ENCODE results near the gene CMSS1.

CMSS1 gene

GRCh38 chr3:99873269-99874102, 55.8 kb downstream of the CMSS1 start:
- no CpG with 5 or more reads among the region's 2 CpGs for WGBS (ENCODE audit: insufficient coverage, insufficient read length)
- no peaks in the 10 kb centered on the region for H3K4me1 ChIP-seq (ENCODE audit: control insufficient read depth, insufficient read depth, low read length)
- no peak overlapping the region for H3K27ac ChIP-seq (ENCODE audit: low read length)
- H3K9me3 ChIP-seq (ENCODE audit: control insufficient read depth, insufficient read depth, low read length): no peaks in the 10 kb centered on the region
- H3K4me3 ChIP-seq (ENCODE audit: low read length): no peak overlapping the region
- DNase-seq (ENCODE audit: low read depth, low spot score): no peak
- H3K27me3 ChIP-seq (ENCODE audit: control insufficient read depth, insufficient read depth, low read length): peaks cover 13% of the 10 kb centered on the region
- no peaks in the 10 kb centered on the region for H3K36me3 ChIP-seq (ENCODE audit: control insufficient read depth, insufficient read depth, low read length)

- Histone ChIP-seq H3K27me3 (ENCODE audit: control insufficient read depth, insufficient read depth, low read length) (peaks cover 15% of the 10 kb centered on the region), H3K27ac (ENCODE audit: low read length) (no peak overlapping the region), H3K9me3 (ENCODE audit: control insufficient read depth, insufficient read depth, low read length) (no peaks in the 10 kb centered on the region), H3K4me3 (ENCODE audit: low read length) (no peak overlapping the region), H3K36me3 (ENCODE audit: control insufficient read depth, insufficient read depth, low read length) (no peaks in the 10 kb centered on the region), H3K4me1 (ENCODE audit: control insufficient read depth, insufficient read depth, low read length) (no peaks in the 10 kb centered on the region)
- no CpG with 5 or more reads among the region's 3 CpGs for WGBS (ENCODE audit: insufficient coverage, insufficient read length)
- DNase-seq (ENCODE audit: low read depth, low spot score): no peak
These were observed 56.8 kb downstream of the CMSS1 start for GRCh38 chr3:99874237-99875002.

DNA sequence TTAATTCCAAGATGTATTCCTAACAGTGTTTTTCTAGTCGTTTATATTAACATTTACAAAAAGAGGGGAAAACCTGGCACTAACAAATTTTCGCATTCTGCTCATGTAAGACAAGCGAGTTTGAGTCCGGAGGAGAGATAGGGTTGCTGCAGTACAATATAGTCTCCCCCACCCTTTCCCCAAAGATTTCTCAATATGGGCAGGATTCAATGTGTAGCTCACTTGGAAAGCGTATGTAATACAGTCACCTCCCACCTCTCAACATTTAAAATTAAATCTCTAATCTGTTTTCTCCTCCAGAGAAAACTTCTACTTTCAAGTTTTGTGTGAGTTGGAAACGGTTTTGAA, 57.9 kb downstream of the CMSS1 start:
- no peaks in the 10 kb centered on the region for H3K36me3 ChIP-seq (ENCODE audit: control insufficient read depth, insufficient read depth, low read length)
- WGBS (ENCODE audit: insufficient coverage, insufficient read length): no CpG with 5 or more reads among the region's 6 CpGs
- peak overlapping the region; percentile 8; the same call in 1 of the 2 replicates for H3K4me3 ChIP-seq (ENCODE audit: low read length)
- H3K4me1 ChIP-seq (ENCODE audit: control insufficient read depth, insufficient read depth, low read length): no peaks in the 10 kb centered on the region
- peaks cover 15% of the 10 kb centered on the region for H3K27me3 ChIP-seq (ENCODE audit: control insufficient read depth, insufficient read depth, low read length)
- H3K9me3 ChIP-seq (ENCODE audit: control insufficient read depth, insufficient read depth, low read length): no peaks in the 10 kb centered on the region
- no peak overlapping the region for H3K27ac ChIP-seq (ENCODE audit: low read length)
- no peak for DNase-seq (ENCODE audit: low read depth, low spot score)

DNA sequence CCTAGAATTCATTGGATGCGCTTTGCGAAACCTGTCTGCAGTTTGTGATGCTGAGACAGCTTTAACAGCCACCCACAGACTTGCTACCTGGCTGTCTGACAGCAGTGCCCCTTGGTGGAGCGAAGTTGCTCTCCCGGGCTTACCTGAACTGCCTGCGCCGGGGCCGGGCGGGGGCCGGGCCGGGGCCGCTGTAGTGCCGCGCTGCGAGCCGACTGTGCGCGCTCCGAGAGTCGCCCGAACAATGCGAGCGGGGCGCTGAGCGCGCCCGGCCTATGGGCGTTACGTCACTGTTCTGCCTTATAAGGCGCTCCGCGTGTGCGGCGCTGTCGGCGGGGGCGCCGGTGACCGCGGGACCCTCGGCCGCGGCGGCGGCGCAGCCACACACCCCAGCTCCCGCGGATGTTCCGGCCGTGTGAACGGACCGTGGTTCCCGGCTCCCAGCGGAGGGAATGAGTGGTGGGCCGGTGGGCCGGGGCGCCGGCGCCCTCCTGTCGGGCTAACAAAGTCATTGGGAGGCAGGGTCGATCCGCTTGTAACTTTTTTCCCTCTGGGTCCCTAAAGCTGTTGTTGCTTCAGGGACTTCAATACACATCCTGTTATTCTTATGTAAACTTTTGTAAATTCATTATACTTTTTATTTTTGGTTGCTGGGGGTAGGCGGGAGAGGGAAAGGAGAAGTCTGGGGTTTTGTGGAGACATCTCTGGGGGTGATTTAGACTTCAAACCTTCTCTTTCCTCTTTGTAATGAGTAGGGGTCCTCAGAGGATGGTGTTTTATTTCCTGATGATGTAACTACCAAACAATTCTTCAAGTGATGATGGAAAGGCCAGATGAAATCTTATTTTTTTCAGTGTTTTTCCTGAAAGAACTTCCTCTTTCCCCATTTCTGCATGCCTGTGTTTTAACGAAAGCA, 58.5 kb downstream of the CMSS1 start:
- no peaks in the 10 kb centered on the region for H3K36me3 ChIP-seq (ENCODE audit: control insufficient read depth, insufficient read depth, low read length)
- no peak overlapping the region for H3K27ac ChIP-seq (ENCODE audit: low read length)
- no peaks in the 10 kb centered on the region for H3K4me1 ChIP-seq (ENCODE audit: control insufficient read depth, insufficient read depth, low read length)
- WGBS (ENCODE audit: insufficient coverage, insufficient read length): no CpG with 5 or more reads among the region's 63 CpGs
- DNase-seq (ENCODE audit: low read depth, low spot score): peak; percentile 50
- H3K4me3 ChIP-seq (ENCODE audit: low read length): peak overlapping the region; percentile 52
- no peaks in the 10 kb centered on the region for H3K9me3 ChIP-seq (ENCODE audit: control insufficient read depth, insufficient read depth, low read length)
- peaks cover 15% of the 10 kb centered on the region for H3K27me3 ChIP-seq (ENCODE audit: control insufficient read depth, insufficient read depth, low read length)

- no peaks in the 10 kb centered on the region for H3K36me3 ChIP-seq (ENCODE audit: control insufficient read depth, insufficient read depth, low read length)
- H3K4me3 ChIP-seq (ENCODE audit: low read length): no peak overlapping the region
- no peak for DNase-seq (ENCODE audit: low read depth, low spot score)
- peaks cover 13% of the 10 kb centered on the region; the same call in 1 of the 2 replicates for H3K27me3 ChIP-seq (ENCODE audit: control insufficient read depth, insufficient read depth, low read length)
- no peak overlapping the region for H3K27ac ChIP-seq (ENCODE audit: low read length)
- WGBS (ENCODE audit: insufficient coverage, insufficient read length): no CpG with 5 or more reads among the region's 4 CpGs
- H3K4me1 ChIP-seq (ENCODE audit: control insufficient read depth, insufficient read depth, low read length): no peaks in the 10 kb centered on the region
- no peaks in the 10 kb centered on the region for H3K9me3 ChIP-seq (ENCODE audit: control insufficient read depth, insufficient read depth, low read length)
These were observed 59.4 kb downstream of the CMSS1 start for GRCh38 chr3:99877031-99877579.

DNA sequence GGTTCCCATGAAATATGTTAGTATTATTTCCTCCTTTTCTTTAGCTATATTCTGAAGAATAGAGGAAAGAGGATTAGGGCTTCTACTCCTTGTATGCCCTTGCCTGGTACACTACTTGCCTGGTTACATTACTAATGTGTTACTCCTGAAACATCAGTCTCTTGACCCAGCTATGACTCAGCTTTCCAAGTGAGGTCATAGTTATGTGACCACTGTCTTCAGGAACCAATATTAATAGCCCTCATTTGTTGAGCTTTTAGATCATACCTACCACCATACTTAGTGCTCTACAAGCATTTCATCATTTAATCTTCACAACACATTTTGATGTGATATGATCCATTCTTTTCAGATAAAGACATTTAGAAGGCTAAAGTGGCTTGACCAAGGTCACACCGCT, 60.3 kb downstream of the CMSS1 start:
- DNase-seq (ENCODE audit: low read depth, low spot score): no peak
- Histone ChIP-seq H3K27ac (ENCODE audit: low read length) (no peak overlapping the region), H3K4me3 (ENCODE audit: low read length) (no peak overlapping the region), H3K36me3 (ENCODE audit: control insufficient read depth, insufficient read depth, low read length) (no peaks in the 10 kb centered on the region), H3K27me3 (ENCODE audit: control insufficient read depth, insufficient read depth, low read length) (peaks cover 13% of the 10 kb centered on the region; the same call in 1 of the 2 replicates), H3K9me3 (ENCODE audit: control insufficient read depth, insufficient read depth, low read length) (no peaks in the 10 kb centered on the region), H3K4me1 (ENCODE audit: control insufficient read depth, insufficient read depth, low read length) (no peaks in the 10 kb centered on the region)
- no CpG with 5 or more reads among the region's 1 CpG for WGBS (ENCODE audit: insufficient coverage, insufficient read length)

DNA sequence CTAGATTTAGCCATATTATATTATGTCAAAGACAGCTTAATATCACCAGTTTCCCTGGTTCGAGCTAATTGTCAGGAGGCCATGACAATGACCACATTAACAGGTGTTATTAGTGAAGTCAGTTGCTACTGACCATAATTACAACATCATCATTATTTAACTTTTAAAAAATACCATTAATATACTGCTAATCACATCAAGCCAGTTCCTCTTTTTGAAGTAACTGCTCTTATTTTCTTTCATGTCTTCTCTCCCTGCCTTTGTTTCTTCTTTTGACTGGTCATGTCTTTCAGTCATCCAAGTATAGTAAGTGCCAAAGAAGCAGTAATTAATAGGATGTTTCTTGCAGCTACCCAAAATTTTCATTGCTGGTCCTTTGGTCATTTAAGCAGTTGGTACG, 61.6 kb downstream of the CMSS1 start:
- Histone ChIP-seq H3K27me3 (ENCODE audit: control insufficient read depth, insufficient read depth, low read length) (peaks cover 11% of the 10 kb centered on the region; the same call in 1 of the 2 replicates), H3K4me1 (ENCODE audit: control insufficient read depth, insufficient read depth, low read length) (no peaks in the 10 kb centered on the region), H3K9me3 (ENCODE audit: control insufficient read depth, insufficient read depth, low read length) (no peaks in the 10 kb centered on the region), H3K27ac (ENCODE audit: low read length) (no peak overlapping the region), H3K4me3 (ENCODE audit: low read length) (no peak overlapping the region), H3K36me3 (ENCODE audit: control insufficient read depth, insufficient read depth, low read length) (no peaks in the 10 kb centered on the region)
- no peak for DNase-seq (ENCODE audit: low read depth, low spot score)
- WGBS (ENCODE audit: insufficient coverage, insufficient read length): no CpG with 5 or more reads among the region's 2 CpGs

DNA sequence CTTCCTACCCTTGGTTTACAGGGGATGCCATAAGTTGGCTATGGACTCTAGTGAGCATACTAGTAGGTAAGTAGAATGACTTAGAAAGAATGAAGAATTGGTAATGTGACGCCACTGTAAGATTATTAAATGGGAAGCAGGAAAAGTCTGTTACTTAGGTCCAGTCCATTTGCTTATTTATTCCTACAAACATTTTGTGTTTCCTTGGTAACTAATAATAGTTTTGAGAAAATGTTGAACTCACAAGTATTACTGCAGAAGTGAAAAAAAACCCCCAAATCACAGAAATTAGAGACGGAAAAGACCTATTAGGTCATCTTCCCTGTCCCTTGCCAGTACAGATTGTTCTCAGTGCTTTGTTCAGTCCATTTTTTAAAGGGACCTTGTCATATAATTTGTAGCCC, 63.5 kb downstream of the CMSS1 start:
- Histone ChIP-seq H3K36me3 (ENCODE audit: control insufficient read depth, insufficient read depth, low read length) (no peaks in the 10 kb centered on the region), H3K9me3 (ENCODE audit: control insufficient read depth, insufficient read depth, low read length) (no peaks in the 10 kb centered on the region), H3K4me3 (ENCODE audit: low read length) (no peak overlapping the region), H3K4me1 (ENCODE audit: control insufficient read depth, insufficient read depth, low read length) (no peaks in the 10 kb centered on the region), H3K27me3 (ENCODE audit: control insufficient read depth, insufficient read depth, low read length) (peaks cover 9% of the 10 kb centered on the region; the same call in 1 of the 2 replicates), H3K27ac (ENCODE audit: low read length) (no peak overlapping the region)
- WGBS (ENCODE audit: insufficient coverage, insufficient read length): no CpG with 5 or more reads among the region's 2 CpGs
- no peak for DNase-seq (ENCODE audit: low read depth, low spot score)

DNA sequence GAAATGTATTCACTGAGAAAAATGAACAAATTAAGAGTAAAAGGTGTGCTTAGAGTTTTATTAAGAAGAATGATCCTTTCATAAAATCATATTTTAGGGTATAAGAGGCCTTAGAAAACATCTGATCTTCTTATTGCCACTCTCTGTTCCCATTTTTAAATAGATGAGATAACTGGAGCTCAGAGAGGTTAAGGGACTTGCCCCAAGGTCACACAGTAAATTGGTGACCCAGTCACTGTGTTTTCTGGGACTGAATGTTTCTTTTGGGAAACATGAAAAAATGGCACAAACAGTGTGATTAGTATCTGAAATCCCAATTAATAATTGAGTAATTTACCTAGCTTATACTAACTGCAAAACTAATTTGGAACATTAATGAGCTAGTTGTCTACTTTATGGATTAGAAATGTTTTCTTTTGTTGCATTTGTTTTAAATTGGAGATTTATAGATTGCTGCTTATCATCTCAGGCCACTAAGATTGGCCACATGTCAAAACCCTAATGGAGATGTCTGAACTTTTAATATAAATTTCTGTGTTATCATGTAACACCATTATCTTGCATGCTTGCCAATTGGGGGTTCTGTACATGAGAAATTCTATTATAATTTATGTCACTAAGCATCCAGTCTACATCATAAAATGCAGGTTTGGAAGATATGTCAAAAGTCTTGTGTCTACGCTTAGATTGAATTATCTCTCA, 64.9 kb downstream of the CMSS1 start:
- Histone ChIP-seq H3K4me1 (ENCODE audit: control insufficient read depth, insufficient read depth, low read length) (no peaks in the 10 kb centered on the region), H3K9me3 (ENCODE audit: control insufficient read depth, insufficient read depth, low read length) (no peaks in the 10 kb centered on the region), H3K36me3 (ENCODE audit: control insufficient read depth, insufficient read depth, low read length) (no peaks in the 10 kb centered on the region), H3K27me3 (ENCODE audit: control insufficient read depth, insufficient read depth, low read length) (peaks cover 7% of the 10 kb centered on the region; the same call in 1 of the 2 replicates), H3K27ac (ENCODE audit: low read length) (no peak overlapping the region), H3K4me3 (ENCODE audit: low read length) (no peak overlapping the region)
- DNase-seq (ENCODE audit: low read depth, low spot score): no peak
- WGBS (ENCODE audit: insufficient coverage, insufficient read length): no CpG with 5 or more reads among the region's 1 CpG

All from iPS DF 6.9 (cell line).